ENCODE results near the gene CHI3L2.

- TF ChIP-seq CTCF (IDR thresholded peaks at IDR 0.05) (no peak), EP300 (IDR thresholded peaks at IDR 0.05) (no peak), MAX (IDR thresholded peaks at IDR 0.05) (no peak), POLR2A (IDR thresholded peaks at IDR 0.05; ENCODE audit: low read length) (no peak), JUNB (IDR thresholded peaks at IDR 0.05) (no peak), EHMT2 (IDR thresholded peaks at IDR 0.05; ENCODE audit: low read depth) (no peak)
Observed at GRCh38 chr1:111219557-111220286, 7.8 kb upstream of the CHI3L2 start.

All from A549 (cell line).